Measurements from ENCODE around the gene KIFAP3.
A peak's percentile ranks its signal among the peaks of the same experiment; 100 is the strongest.

KIFAP3 gene

DNA sequence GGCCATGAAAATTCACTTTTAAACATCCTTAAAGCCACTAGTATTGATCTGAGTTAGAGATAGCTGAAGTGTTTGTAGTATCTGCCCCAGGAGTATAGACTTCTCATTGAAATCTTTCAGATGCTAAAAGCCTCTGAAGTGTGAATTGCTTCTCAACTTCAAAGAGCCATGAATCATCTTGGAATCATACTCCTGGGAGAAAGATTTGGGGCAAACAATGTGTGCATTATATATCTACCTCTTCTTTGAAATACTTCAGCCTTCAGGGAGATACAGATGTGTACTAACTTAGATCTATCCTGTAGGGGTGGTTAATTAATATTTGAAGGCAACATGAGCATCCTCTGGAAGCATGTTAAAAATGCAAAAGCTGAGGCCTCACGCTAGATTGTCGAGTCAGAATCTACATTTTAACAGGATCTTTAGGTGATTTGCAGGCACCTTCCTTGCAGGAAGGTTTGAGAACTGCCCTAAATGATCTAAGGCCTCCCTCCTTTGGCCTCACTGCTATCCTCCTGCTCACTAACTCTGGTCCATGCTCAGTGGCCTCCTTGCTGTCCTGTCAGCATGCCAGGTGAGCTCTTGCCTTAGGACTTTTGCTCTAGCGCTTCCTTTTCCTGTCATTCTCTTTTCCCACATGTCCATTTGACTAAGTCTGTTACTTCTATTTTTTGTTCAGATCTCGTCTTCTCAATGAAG is 174.8 kb downstream of the KIFAP3 start:
- TF ChIP-seq, protein P1, sequence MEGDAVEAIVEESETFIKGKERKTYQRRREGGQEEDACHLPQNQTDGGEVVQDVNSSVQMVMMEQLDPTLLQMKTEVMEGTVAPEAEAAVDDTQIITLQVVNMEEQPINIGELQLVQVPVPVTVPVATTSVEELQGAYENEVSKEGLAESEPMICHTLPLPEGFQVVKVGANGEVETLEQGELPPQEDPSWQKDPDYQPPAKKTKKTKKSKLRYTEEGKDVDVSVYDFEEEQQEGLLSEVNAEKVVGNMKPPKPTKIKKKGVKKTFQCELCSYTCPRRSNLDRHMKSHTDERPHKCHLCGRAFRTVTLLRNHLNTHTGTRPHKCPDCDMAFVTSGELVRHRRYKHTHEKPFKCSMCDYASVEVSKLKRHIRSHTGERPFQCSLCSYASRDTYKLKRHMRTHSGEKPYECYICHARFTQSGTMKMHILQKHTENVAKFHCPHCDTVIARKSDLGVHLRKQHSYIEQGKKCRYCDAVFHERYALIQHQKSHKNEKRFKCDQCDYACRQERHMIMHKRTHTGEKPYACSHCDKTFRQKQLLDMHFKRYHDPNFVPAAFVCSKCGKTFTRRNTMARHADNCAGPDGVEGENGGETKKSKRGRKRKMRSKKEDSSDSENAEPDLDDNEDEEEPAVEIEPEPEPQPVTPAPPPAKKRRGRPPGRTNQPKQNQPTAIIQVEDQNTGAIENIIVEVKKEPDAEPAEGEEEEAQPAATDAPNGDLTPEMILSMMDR (IDR thresholded peaks at IDR 0.05; ENCODE audit: insufficient read depth, low read length, poor library complexity, severe bottlenecking) = no peak
- TF ChIP-seq EZH2phosphoT487 (conservative IDR thresholded peaks at IDR 0.05; ENCODE audit: low read length) = no peak
- H3K4me3 ChIP-seq (ENCODE audit: insufficient read depth, low read length, poor library complexity, severe bottlenecking) = no peak overlapping the region
- no peak overlapping the region for H3K4me2 ChIP-seq (ENCODE audit: low read depth, low read length, poor library complexity, severe bottlenecking)
- H3K27me3 ChIP-seq (ENCODE audit: low read length) = no peaks in the 10 kb centered on the region
- no peaks in the 10 kb centered on the region for H3K36me3 ChIP-seq (ENCODE audit: low read length)
- no peaks in the 10 kb centered on the region for H3F3A ChIP-seq (ENCODE audit: insufficient read depth)
- H3K9me3 ChIP-seq (ENCODE audit: insufficient read depth, low read length) = no peaks in the 10 kb centered on the region
- no peak overlapping the region for H2AFZ ChIP-seq (ENCODE audit: low read depth, low read length, severe bottlenecking)
- H4K20me1 ChIP-seq (ENCODE audit: low read depth, low read length) = no peaks in the 10 kb centered on the region
- H3K9ac ChIP-seq (ENCODE audit: low read length) = no peak overlapping the region
- H3K9me2 ChIP-seq (replicated peaks; ENCODE audit: insufficient read depth, low read length) = no peaks in the 10 kb centered on the region
- no peaks in the 10 kb centered on the region for H3K79me2 ChIP-seq (ENCODE audit: insufficient read depth, low read length)
- H3K27ac ChIP-seq (ENCODE audit: low read depth, low read length) = no peak overlapping the region

- Histone ChIP-seq H3K27me3 (ENCODE audit: low read length) (no peaks in the 10 kb centered on the region), H3K9me2 (replicated peaks; ENCODE audit: insufficient read depth, low read length) (no peaks in the 10 kb centered on the region), H4K20me1 (ENCODE audit: low read depth, low read length) (peaks cover 8% of the 10 kb centered on the region; the same call in 1 of the 2 replicates), H3F3A (ENCODE audit: insufficient read depth) (no peaks in the 10 kb centered on the region), H3K4me2 (ENCODE audit: low read depth, low read length, poor library complexity, severe bottlenecking) (no peak overlapping the region), H3K36me3 (ENCODE audit: low read length) (no peaks in the 10 kb centered on the region), H3K4me3 (ENCODE audit: insufficient read depth, low read length, poor library complexity, severe bottlenecking) (no peak overlapping the region), H3K27ac (ENCODE audit: low read depth, low read length) (no peak overlapping the region), H3K79me2 (ENCODE audit: insufficient read depth, low read length) (peaks cover 22% of the 10 kb centered on the region), H2AFZ (ENCODE audit: low read depth, low read length, severe bottlenecking) (no peak overlapping the region), H3K9me3 (ENCODE audit: insufficient read depth, low read length) (no peaks in the 10 kb centered on the region), H3K9ac (ENCODE audit: low read length) (no peak overlapping the region)
- TF ChIP-seq, protein P1 (IDR thresholded peaks at IDR 0.05; ENCODE audit: insufficient read depth, low read length, poor library complexity, severe bottlenecking) = no peak
- TF ChIP-seq EZH2phosphoT487 (conservative IDR thresholded peaks at IDR 0.05; ENCODE audit: low read length) = no peak
Measured at GRCh38 chr1:169896013-169896412, 178.5 kb downstream of the KIFAP3 start.

DNA sequence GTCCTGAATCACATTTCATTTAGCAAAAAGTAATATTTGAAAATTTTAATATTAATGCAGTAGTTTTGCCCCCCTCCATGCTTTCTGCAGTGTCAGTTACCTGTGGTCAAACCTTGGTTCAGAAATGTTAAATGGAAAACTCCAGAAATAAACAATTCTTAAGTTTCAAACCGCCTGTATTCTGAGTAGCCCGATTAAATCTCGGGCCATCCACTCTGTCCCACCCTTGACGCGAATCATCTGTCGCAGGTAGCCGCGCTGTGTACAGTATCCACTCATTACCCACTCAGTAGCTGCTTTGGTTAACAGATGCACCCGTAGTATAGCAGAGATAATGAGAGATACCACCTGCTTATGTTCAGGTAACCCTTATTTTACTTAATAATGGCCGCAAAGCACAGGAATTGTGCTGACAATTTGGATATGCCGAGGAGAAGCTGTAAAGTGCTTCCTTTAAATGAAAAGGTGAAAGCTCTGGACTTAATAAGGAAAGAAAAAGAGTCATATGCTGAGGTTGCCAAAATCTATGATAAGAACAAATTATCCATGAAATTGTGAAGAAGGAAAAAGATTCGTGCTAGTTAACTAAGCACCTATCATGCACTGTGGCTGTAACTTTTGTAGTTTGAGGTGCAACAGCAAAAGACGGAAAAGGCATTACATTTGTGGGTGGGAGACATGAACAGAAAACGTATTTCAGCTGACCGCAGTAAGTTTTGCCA is 179.9 kb downstream of the KIFAP3 start:
- H3K36me3 ChIP-seq (ENCODE audit: low read length) = no peaks in the 10 kb centered on the region
- peak overlapping the region; percentile 98 for H3K9ac ChIP-seq (ENCODE audit: low read length)
- H3K27me3 ChIP-seq (ENCODE audit: low read length) = no peaks in the 10 kb centered on the region
- H3K79me2 ChIP-seq (ENCODE audit: insufficient read depth, low read length) = peaks cover 36% of the 10 kb centered on the region
- peak overlapping the region; percentile 83 for H3K4me3 ChIP-seq (ENCODE audit: insufficient read depth, low read length, poor library complexity, severe bottlenecking)
- TF ChIP-seq EZH2phosphoT487 (conservative IDR thresholded peaks at IDR 0.05; ENCODE audit: low read length) = no peak
- TF ChIP-seq, protein P1 (IDR thresholded peaks at IDR 0.05; ENCODE audit: insufficient read depth, low read length, poor library complexity, severe bottlenecking) = no peak
- peaks cover 8% of the 10 kb centered on the region; the same call in 1 of the 2 replicates for H4K20me1 ChIP-seq (ENCODE audit: low read depth, low read length)
- no peak overlapping the region for H3K27ac ChIP-seq (ENCODE audit: low read depth, low read length)
- H3K9me3 ChIP-seq (ENCODE audit: insufficient read depth, low read length) = no peaks in the 10 kb centered on the region
- H3F3A ChIP-seq (ENCODE audit: insufficient read depth) = no peaks in the 10 kb centered on the region
- no peaks in the 10 kb centered on the region for H3K9me2 ChIP-seq (replicated peaks; ENCODE audit: insufficient read depth, low read length)
- peak overlapping the region; percentile 96 for H3K4me2 ChIP-seq (ENCODE audit: low read depth, low read length, poor library complexity, severe bottlenecking)
- H2AFZ ChIP-seq (ENCODE audit: low read depth, low read length, severe bottlenecking) = peak overlapping the region; percentile 62

Measured in SU-DHL-6 (cell line).